Measurements from ENCODE around the gene SEC14L5.

The SEC14L5 gene

GRCh38 chr16:5003211-5003610 lies 45.1 kb downstream of the SEC14L5 start:
- H3K9ac ChIP-seq (ENCODE audit: low read length) = no peak overlapping the region
- H3K4me1 ChIP-seq (ENCODE audit: control insufficient read depth, insufficient read depth, low read length) = no peaks in the 10 kb centered on the region
- no peaks in the 10 kb centered on the region for H3K27me3 ChIP-seq (ENCODE audit: control insufficient read depth, insufficient read depth, low read length)
- no peak overlapping the region for H3K27ac ChIP-seq (ENCODE audit: low read depth, low read length)
- H3K4me3 ChIP-seq (ENCODE audit: low read length) = no peak overlapping the region
- no peaks in the 10 kb centered on the region for H3K36me3 ChIP-seq (ENCODE audit: control insufficient read depth, insufficient read depth, low read length)

GRCh38 chr16:5003828-5004227 lies 45.7 kb downstream of the SEC14L5 start:
- Histone ChIP-seq H3K36me3 (ENCODE audit: control insufficient read depth, insufficient read depth, low read length) (no peaks in the 10 kb centered on the region), H3K9ac (ENCODE audit: low read length) (no peak overlapping the region), H3K4me3 (ENCODE audit: low read length) (no peak overlapping the region), H3K27me3 (ENCODE audit: control insufficient read depth, insufficient read depth, low read length) (no peaks in the 10 kb centered on the region), H3K4me1 (ENCODE audit: control insufficient read depth, insufficient read depth, low read length) (no peaks in the 10 kb centered on the region), H3K27ac (ENCODE audit: low read depth, low read length) (no peak overlapping the region)

- no peak overlapping the region for H3K4me3 ChIP-seq (ENCODE audit: low read length)
- H3K27me3 ChIP-seq (ENCODE audit: control insufficient read depth, insufficient read depth, low read length) = no peaks in the 10 kb centered on the region
- no peaks in the 10 kb centered on the region for H3K36me3 ChIP-seq (ENCODE audit: control insufficient read depth, insufficient read depth, low read length)
- no peak overlapping the region for H3K27ac ChIP-seq (ENCODE audit: low read depth, low read length)
- H3K9ac ChIP-seq (ENCODE audit: low read length) = no peak overlapping the region
- H3K4me1 ChIP-seq (ENCODE audit: control insufficient read depth, insufficient read depth, low read length) = no peaks in the 10 kb centered on the region
Measured at GRCh38 chr16:5004311-5004710, 46.2 kb downstream of the SEC14L5 start.

GRCh38 chr16:5005916-5006315 lies 47.8 kb downstream of the SEC14L5 start:
- no peaks in the 10 kb centered on the region for H3K4me1 ChIP-seq (ENCODE audit: control insufficient read depth, insufficient read depth, low read length)
- H3K27me3 ChIP-seq (ENCODE audit: control insufficient read depth, insufficient read depth, low read length) = no peaks in the 10 kb centered on the region
- H3K27ac ChIP-seq (ENCODE audit: low read depth, low read length) = no peak overlapping the region
- H3K36me3 ChIP-seq (ENCODE audit: control insufficient read depth, insufficient read depth, low read length) = no peaks in the 10 kb centered on the region
- H3K9ac ChIP-seq (ENCODE audit: low read length) = no peak overlapping the region
- H3K4me3 ChIP-seq (ENCODE audit: low read length) = no peak overlapping the region

- Histone ChIP-seq H3K9ac (ENCODE audit: low read length) (no peak overlapping the region), H3K36me3 (ENCODE audit: control insufficient read depth, insufficient read depth, low read length) (no peaks in the 10 kb centered on the region), H3K4me1 (ENCODE audit: control insufficient read depth, insufficient read depth, low read length) (no peaks in the 10 kb centered on the region), H3K27me3 (ENCODE audit: control insufficient read depth, insufficient read depth, low read length) (no peaks in the 10 kb centered on the region), H3K4me3 (ENCODE audit: low read length) (no peak overlapping the region), H3K27ac (ENCODE audit: low read depth, low read length) (no peak overlapping the region)
Measured at GRCh38 chr16:5006348-5007193, 48.4 kb downstream of the SEC14L5 start.

- H3K9ac ChIP-seq (ENCODE audit: low read length) = no peak overlapping the region
- no peak overlapping the region for H3K4me3 ChIP-seq (ENCODE audit: low read length)
- H3K36me3 ChIP-seq (ENCODE audit: control insufficient read depth, insufficient read depth, low read length) = no peaks in the 10 kb centered on the region
- H3K27ac ChIP-seq (ENCODE audit: low read depth, low read length) = no peak overlapping the region
- H3K27me3 ChIP-seq (ENCODE audit: control insufficient read depth, insufficient read depth, low read length) = no peaks in the 10 kb centered on the region
- no peaks in the 10 kb centered on the region for H3K4me1 ChIP-seq (ENCODE audit: control insufficient read depth, insufficient read depth, low read length)
Measured at GRCh38 chr16:5007256-5007655, 49.1 kb downstream of the SEC14L5 start.

GRCh38 chr16:5008311-5008731 lies 50.2 kb downstream of the SEC14L5 start:
- Histone ChIP-seq H3K36me3 (ENCODE audit: control insufficient read depth, insufficient read depth, low read length) (no peaks in the 10 kb centered on the region), H3K4me3 (ENCODE audit: low read length) (no peak overlapping the region), H3K27ac (ENCODE audit: low read depth, low read length) (no peak overlapping the region), H3K4me1 (ENCODE audit: control insufficient read depth, insufficient read depth, low read length) (no peaks in the 10 kb centered on the region), H3K9ac (ENCODE audit: low read length) (no peak overlapping the region), H3K27me3 (ENCODE audit: control insufficient read depth, insufficient read depth, low read length) (no peaks in the 10 kb centered on the region)

GRCh38 chr16:5010576-5011329 lies 52.6 kb downstream of the SEC14L5 start:
- Histone ChIP-seq H3K4me3 (ENCODE audit: low read length) (no peak overlapping the region), H3K36me3 (ENCODE audit: control insufficient read depth, insufficient read depth, low read length) (no peaks in the 10 kb centered on the region), H3K27me3 (ENCODE audit: control insufficient read depth, insufficient read depth, low read length) (no peaks in the 10 kb centered on the region), H3K9ac (ENCODE audit: low read length) (no peak overlapping the region), H3K27ac (ENCODE audit: low read depth, low read length) (no peak overlapping the region), H3K4me1 (ENCODE audit: control insufficient read depth, insufficient read depth, low read length) (no peaks in the 10 kb centered on the region)

- H3K4me3 ChIP-seq (ENCODE audit: low read length) = no peak overlapping the region
- no peaks in the 10 kb centered on the region for H3K4me1 ChIP-seq (ENCODE audit: control insufficient read depth, insufficient read depth, low read length)
- no peak overlapping the region for H3K9ac ChIP-seq (ENCODE audit: low read length)
- no peaks in the 10 kb centered on the region for H3K27me3 ChIP-seq (ENCODE audit: control insufficient read depth, insufficient read depth, low read length)
- no peak overlapping the region for H3K27ac ChIP-seq (ENCODE audit: low read depth, low read length)
- no peaks in the 10 kb centered on the region for H3K36me3 ChIP-seq (ENCODE audit: control insufficient read depth, insufficient read depth, low read length)
Measured at GRCh38 chr16:5011637-5012036, 53.5 kb downstream of the SEC14L5 start.

GRCh38 chr16:5012887-5013286 lies 54.8 kb downstream of the SEC14L5 start:
- no peak overlapping the region for H3K9ac ChIP-seq (ENCODE audit: low read length)
- H3K27ac ChIP-seq (ENCODE audit: low read depth, low read length) = no peak overlapping the region
- no peaks in the 10 kb centered on the region for H3K27me3 ChIP-seq (ENCODE audit: control insufficient read depth, insufficient read depth, low read length)
- no peak overlapping the region for H3K4me3 ChIP-seq (ENCODE audit: low read length)
- H3K4me1 ChIP-seq (ENCODE audit: control insufficient read depth, insufficient read depth, low read length) = no peaks in the 10 kb centered on the region
- no peaks in the 10 kb centered on the region for H3K36me3 ChIP-seq (ENCODE audit: control insufficient read depth, insufficient read depth, low read length)

- no peak overlapping the region for H3K27ac ChIP-seq (ENCODE audit: low read depth, low read length)
- no peaks in the 10 kb centered on the region for H3K4me1 ChIP-seq (ENCODE audit: control insufficient read depth, insufficient read depth, low read length)
- H3K4me3 ChIP-seq (ENCODE audit: low read length) = no peak overlapping the region
- no peak overlapping the region for H3K9ac ChIP-seq (ENCODE audit: low read length)
- H3K27me3 ChIP-seq (ENCODE audit: control insufficient read depth, insufficient read depth, low read length) = no peaks in the 10 kb centered on the region
- no peaks in the 10 kb centered on the region for H3K36me3 ChIP-seq (ENCODE audit: control insufficient read depth, insufficient read depth, low read length)
Measured at GRCh38 chr16:5015351-5015750, 57.2 kb downstream of the SEC14L5 start.

- Histone ChIP-seq H3K4me3 (ENCODE audit: low read length) (no peak overlapping the region), H3K27me3 (ENCODE audit: control insufficient read depth, insufficient read depth, low read length) (no peaks in the 10 kb centered on the region), H3K4me1 (ENCODE audit: control insufficient read depth, insufficient read depth, low read length) (no peaks in the 10 kb centered on the region), H3K9ac (ENCODE audit: low read length) (no peak overlapping the region), H3K27ac (ENCODE audit: low read depth, low read length) (no peak overlapping the region), H3K36me3 (ENCODE audit: control insufficient read depth, insufficient read depth, low read length) (no peaks in the 10 kb centered on the region)
Measured at GRCh38 chr16:5015887-5016286, 57.8 kb downstream of the SEC14L5 start.
